Measurements from ENCODE around the gene ICE1. TPM values are rescaled to one million over a fixed set of nuclear protein-coding genes. Genes with fewer than 3 reads are reported as not detected.

The ICE1 gene
- total and polyA plus RNA-seq, 12 donors, result 4.8 to 20.3 (median 18.6) TPM

GRCh38 chr5:5374009-5374715 lies 48.3 kb upstream of the ICE1 start:
- 40 to 51% methylated on average over 6 of the region's 6 CpGs for WGBS, 2 donors
- DNase-seq (peak in 1 of 2 donors; percentile 28), ATAC-seq (peak in 7 of 8 donors; percentile 58 to 82 (median 73))
- peaks cover 0 to 7% (median 0%) of the 10 kb centered on the region in 9 donors for H3K4me1 ChIP-seq
- H3K4me3 ChIP-seq, result no peak overlapping the region
- intact Hi-C loops (cut with DNase I), result no loop called here
- peak overlapping the region in 7 of 10 donors; percentile 20 to 78 (median 59) for H3K27ac ChIP-seq
- no peaks in the 10 kb centered on the region for H3K27me3 ChIP-seq
- no peaks in the 10 kb centered on the region for H3K36me3 ChIP-seq
- TF ChIP-seq CTCF (IDR thresholded peaks at IDR 0.05), result no peak
- H3K9me3 ChIP-seq, result no peaks in the 10 kb centered on the region

GRCh38 chr5:5377780-5378179 lies 44.7 kb upstream of the ICE1 start:
- ATAC-seq, result no peak

GRCh38 chr5:5378531-5378930 lies 43.9 kb upstream of the ICE1 start:
- TF ChIP-seq CTCF (IDR thresholded peaks at IDR 0.05), result no peak
- intact Hi-C loops (cut with DNase I), result no loop called here
- ATAC-seq, result no peak
- H3K4me3 ChIP-seq, result no peak overlapping the region
- no peaks in the 10 kb centered on the region for H3K27me3 ChIP-seq
- H3K27ac ChIP-seq, result no peak overlapping the region
- DNase-seq, result no peak
- WGBS, 2 donors, result 91 to 94% methylated on average over 3 of the region's 3 CpGs
- no peaks in the 10 kb centered on the region for H3K9me3 ChIP-seq
- H3K4me1 ChIP-seq, result peaks cover 0 to 7% (median 0%) of the 10 kb centered on the region in 9 donors
- no peaks in the 10 kb centered on the region for H3K36me3 ChIP-seq

More at GRCh38 chr5:5377780-5378179, 44.7 kb upstream of the ICE1 start:
- TF ChIP-seq CTCF (IDR thresholded peaks at IDR 0.05), result no peak
- 89 to 95% methylated on average over 6 of the region's 6 CpGs for WGBS, 2 donors
- intact Hi-C loops (cut with DNase I), result no loop called here
- H3K4me3 ChIP-seq, result no peak overlapping the region
- DNase-seq, result no peak
- H3K36me3 ChIP-seq, result no peaks in the 10 kb centered on the region
- H3K27me3 ChIP-seq, result no peaks in the 10 kb centered on the region
- peaks cover 0 to 7% (median 0%) of the 10 kb centered on the region in 9 donors for H3K4me1 ChIP-seq
- H3K27ac ChIP-seq, result no peak overlapping the region
- H3K9me3 ChIP-seq, result no peaks in the 10 kb centered on the region

GRCh38 chr5:5380298-5380697 lies 42.2 kb upstream of the ICE1 start:
- H3K9me3 ChIP-seq, result no peaks in the 10 kb centered on the region
- no peak overlapping the region for H3K4me3 ChIP-seq
- DNase-seq, result no peak
- WGBS, 2 donors, result 85 to 89% methylated on average over 6 of the region's 6 CpGs
- H3K36me3 ChIP-seq, result no peaks in the 10 kb centered on the region
- peak overlapping the region in 1 of 10 donors; percentile 2 for H3K27ac ChIP-seq
- H3K4me1 ChIP-seq, result peaks cover 0 to 4% (median 0%) of the 10 kb centered on the region in 9 donors
- no peaks in the 10 kb centered on the region for H3K27me3 ChIP-seq
- ATAC-seq, result no peak
- no peak for TF ChIP-seq CTCF (IDR thresholded peaks at IDR 0.05)
- intact Hi-C loops (cut with DNase I), result no loop called here
